OCI-LY1 (cell line): ENCODE measurements around the gene FBXL3.

Source experiments
- H2AFZ ChIP-seq: fragments of 200-600 bp; sonication (generic), shearing (Covaris generic); 2 replicates; pipeline ENCODE4 v1.6.0; 2014; ENCODE audit warnings: antibody characterized with exemption, mild to moderate bottlenecking, low read length
- H3F3A ChIP-seq: fragments of 200-600 bp; sonication (generic), shearing (Covaris generic); 2 replicates; pipeline ENCODE4 v1.6.0; 2014; ENCODE audit warnings: mild to moderate bottlenecking, antibody characterized with exemption, low read length, moderate library complexity; ENCODE audit not compliant: insufficient read depth
- H3K27ac ChIP-seq: fragments of 200-600 bp; sonication (generic); 2 replicates; pipeline ENCODE4 v1.5.1; 2014; ENCODE audit warnings: low read length, mixed run types, mild to moderate bottlenecking, low read depth; ENCODE audit not compliant: poor library complexity, severe bottlenecking
- H3K27me3 ChIP-seq: fragments of 200-600 bp; sonication (generic); 2 replicates; pipeline ENCODE4 v1.6.0; 2014; ENCODE audit warnings: antibody characterized with exemption, mild to moderate bottlenecking, low read length, moderate library complexity; ENCODE audit not compliant: insufficient read depth
- H3K36me3 ChIP-seq: fragments of 200-600 bp; sonication (generic); 2 replicates; pipeline ENCODE4 v1.6.1; 2014; ENCODE audit warnings: mild to moderate bottlenecking, antibody characterized with exemption, low read length, moderate library complexity, mixed read lengths; ENCODE audit not compliant: insufficient read depth
- H3K4me1 ChIP-seq: fragments of 200-600 bp; sonication (generic); 2 replicates; pipeline ENCODE4 v1.5.1; 2014; ENCODE audit warnings: mild to moderate bottlenecking, low read length, moderate library complexity; ENCODE audit not compliant: insufficient read depth, severe bottlenecking
- H3K4me2 ChIP-seq: fragments of 200-600 bp; sonication (generic), shearing (Covaris generic); 2 replicates; pipeline ENCODE4 v1.6.1; 2014; ENCODE audit warnings: low read length
- H3K4me3 ChIP-seq: fragments of 200-600 bp; sonication (generic); 2 replicates; pipeline ENCODE4 v1.5.1; 2014; ENCODE audit warnings: low read length, low read depth, mild to moderate bottlenecking, mixed read lengths; ENCODE audit not compliant: poor library complexity, severe bottlenecking
- H3K79me2 ChIP-seq: fragments of 200-600 bp; shearing (Covaris generic); 2 replicates; pipeline ENCODE4 v1.6.1; 2016; ENCODE audit warnings: mixed run types, low read length, mixed read lengths; ENCODE audit not compliant: insufficient read depth
- H3K9ac ChIP-seq: fragments of 200-600 bp; sonication (generic), shearing (Covaris generic); 2 replicates; pipeline ENCODE4 v1.6.1; 2014; ENCODE audit warnings: mild to moderate bottlenecking, low read length, mixed read lengths
- H3K9me2 ChIP-seq: fragments of 200-600 bp; sonication (generic), shearing (Covaris generic); 2 replicates; pipeline ENCODE4 v1.6.1; 2014; ENCODE audit warnings: low read depth, mild to moderate bottlenecking, low read length, mixed read lengths
- H3K9me3 ChIP-seq: fragments of 200-600 bp; shearing (Covaris generic); 2 replicates; pipeline ENCODE4 v1.6.1; 2014; ENCODE audit warnings: low read length, mixed read lengths
- H4K20me1 ChIP-seq: fragments of 200-600 bp; sonication (generic), shearing (Covaris generic); 2 replicates; pipeline ENCODE4 v1.6.0; 2016; ENCODE audit warnings: mild to moderate bottlenecking, low read length; ENCODE audit not compliant: insufficient read depth
- EZH2 ChIP-seq: fragments of 200-600 bp; sonication (generic), shearing (Covaris generic); IDR thresholded peaks from 2 replicates; pipeline ENCODE4 v1.8.0; 2017; ENCODE audit warnings: borderline replicate concordance, mixed run types, mild to moderate bottlenecking, antibody characterized with exemption, low read length, moderate library complexity, mixed read lengths
- TF ChIP-seq, protein P1 (sequence below): fragments of 200-600 bp; sonication (generic), shearing (Covaris generic); IDR thresholded peaks from 2 replicates; pipeline ENCODE4 v1.5.1; 2017; ENCODE audit warnings: mild to moderate bottlenecking, antibody characterized with exemption, low read length, moderate library complexity, mixed read lengths

Gene FBXL3

DNA sequence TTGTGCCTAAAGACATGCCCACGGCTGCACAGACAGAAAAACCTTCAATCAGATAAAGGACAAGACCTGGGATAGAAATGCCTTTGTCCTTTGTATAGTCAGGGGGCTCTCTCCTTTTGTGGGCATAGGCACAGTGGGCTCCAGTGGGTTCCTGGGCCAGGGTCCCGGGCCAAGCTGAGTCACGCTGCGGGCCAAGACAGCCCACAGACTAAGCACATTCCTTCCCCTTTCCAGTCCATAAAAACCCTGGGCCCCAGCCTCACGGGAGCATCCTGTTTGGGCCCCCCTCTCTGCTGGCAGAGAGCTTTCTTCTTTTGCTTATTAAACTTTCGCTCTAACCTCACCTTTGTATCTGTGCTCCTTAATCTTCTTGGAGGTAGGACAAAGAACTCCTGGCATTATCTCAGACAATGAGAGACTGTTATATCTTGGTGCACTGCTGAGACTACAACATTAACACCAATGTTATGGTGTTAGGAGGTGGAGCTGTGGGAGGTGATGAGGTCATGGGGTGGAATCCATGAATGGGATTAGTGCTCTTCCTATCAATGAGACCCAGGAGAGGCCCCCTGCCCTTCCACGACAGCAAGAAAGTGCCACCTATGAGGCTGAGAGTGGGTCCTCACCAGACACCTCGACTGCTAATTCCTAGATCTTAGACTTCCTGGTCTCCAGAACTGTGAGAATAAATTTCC, 20.8 kb upstream of the FBXL3 start:
- Histone ChIP-seq H3K9me2 (no peaks in the 10 kb centered on the region), H4K20me1 (no peaks in the 10 kb centered on the region), H3K27ac (no peak overlapping the region), H3K36me3 (peaks cover 81% of the 10 kb centered on the region), H3F3A (no peaks in the 10 kb centered on the region; the same call in 1 of the 2 replicates), H3K4me3 (no peak overlapping the region), H3K79me2 (no peaks in the 10 kb centered on the region), H3K4me1 (no peaks in the 10 kb centered on the region), H3K27me3 (no peaks in the 10 kb centered on the region), H2AFZ (no peak overlapping the region), H3K4me2 (no peak overlapping the region), H3K9me3 (no peaks in the 10 kb centered on the region), H3K9ac (no peak overlapping the region)
- TF ChIP-seq, protein P1, sequence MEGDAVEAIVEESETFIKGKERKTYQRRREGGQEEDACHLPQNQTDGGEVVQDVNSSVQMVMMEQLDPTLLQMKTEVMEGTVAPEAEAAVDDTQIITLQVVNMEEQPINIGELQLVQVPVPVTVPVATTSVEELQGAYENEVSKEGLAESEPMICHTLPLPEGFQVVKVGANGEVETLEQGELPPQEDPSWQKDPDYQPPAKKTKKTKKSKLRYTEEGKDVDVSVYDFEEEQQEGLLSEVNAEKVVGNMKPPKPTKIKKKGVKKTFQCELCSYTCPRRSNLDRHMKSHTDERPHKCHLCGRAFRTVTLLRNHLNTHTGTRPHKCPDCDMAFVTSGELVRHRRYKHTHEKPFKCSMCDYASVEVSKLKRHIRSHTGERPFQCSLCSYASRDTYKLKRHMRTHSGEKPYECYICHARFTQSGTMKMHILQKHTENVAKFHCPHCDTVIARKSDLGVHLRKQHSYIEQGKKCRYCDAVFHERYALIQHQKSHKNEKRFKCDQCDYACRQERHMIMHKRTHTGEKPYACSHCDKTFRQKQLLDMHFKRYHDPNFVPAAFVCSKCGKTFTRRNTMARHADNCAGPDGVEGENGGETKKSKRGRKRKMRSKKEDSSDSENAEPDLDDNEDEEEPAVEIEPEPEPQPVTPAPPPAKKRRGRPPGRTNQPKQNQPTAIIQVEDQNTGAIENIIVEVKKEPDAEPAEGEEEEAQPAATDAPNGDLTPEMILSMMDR: no peak
- TF ChIP-seq EZH2: no peak

- Histone ChIP-seq H3K9ac (no peak overlapping the region), H3K9me2 (no peaks in the 10 kb centered on the region), H3K27ac (no peak overlapping the region), H2AFZ (no peak overlapping the region), H3F3A (no peaks in the 10 kb centered on the region; the same call in 1 of the 2 replicates), H3K79me2 (no peaks in the 10 kb centered on the region), H3K4me2 (no peak overlapping the region), H4K20me1 (no peaks in the 10 kb centered on the region), H3K4me1 (no peaks in the 10 kb centered on the region), H3K36me3 (peaks cover 31% of the 10 kb centered on the region), H3K27me3 (no peaks in the 10 kb centered on the region), H3K4me3 (no peak overlapping the region), H3K9me3 (no peaks in the 10 kb centered on the region)
- TF ChIP-seq EZH2: no peak
- TF ChIP-seq, protein P1: no peak
These were observed 15.7 kb upstream of the FBXL3 start for GRCh38 chr13:77042566-77043177.

GRCh38 chr13:77040835-77041234, 13.9 kb upstream of the FBXL3 start:
- Histone ChIP-seq H3K4me1 (no peaks in the 10 kb centered on the region), H3F3A (no peaks in the 10 kb centered on the region; the same call in 1 of the 2 replicates), H3K4me2 (no peak overlapping the region), H3K27ac (no peak overlapping the region), H3K9me2 (no peaks in the 10 kb centered on the region), H3K9ac (no peak overlapping the region), H3K9me3 (no peaks in the 10 kb centered on the region), H3K4me3 (no peak overlapping the region), H3K27me3 (no peaks in the 10 kb centered on the region), H4K20me1 (no peaks in the 10 kb centered on the region), H2AFZ (no peak overlapping the region), H3K79me2 (no peaks in the 10 kb centered on the region), H3K36me3 (peaks cover 15% of the 10 kb centered on the region)
- TF ChIP-seq, protein P1: no peak
- no peak for TF ChIP-seq EZH2
